NCI-H526 treated with DMSO at 0.1 percent for 48 hours (cell line): Measurements from ENCODE around the gene DENND1B.
A peak's percentile ranks its signal among the peaks of the same experiment; 100 is the strongest.

ENCODE experiments used
- DNase-seq: peaks from one replicate; lab custom pipeline; 2025; lab: John Stamatoyannopoulos, UW

The DENND1B gene

GRCh38 chr1:197775282-197776262 lies at the start of gene DENND1B:
TSS of gene DENND1B (minus strand) at chr1:197775480. CDS start at chr1:197775155, 325 bp downstream.
- DNase-seq, result peak; percentile 44

- no peak for DNase-seq
Measured at GRCh38 chr1:197814306-197814705, 39.0 kb upstream of the DENND1B start.

GRCh38 chr1:197813741-197814140 lies 38.5 kb upstream of the DENND1B start:
- no peak for DNase-seq

- DNase-seq, result no peak
Measured at GRCh38 chr1:197811769-197812168, 36.5 kb upstream of the DENND1B start.

- DNase-seq, result no peak
Measured at GRCh38 chr1:197810812-197811211, 35.5 kb upstream of the DENND1B start.

- no peak for DNase-seq
Measured at GRCh38 chr1:197808880-197809279, 33.6 kb upstream of the DENND1B start.

GRCh38 chr1:197807739-197808453 lies 32.6 kb upstream of the DENND1B start:
- DNase-seq, result no peak

- DNase-seq, result no peak
Measured at GRCh38 chr1:197807216-197807615, 31.9 kb upstream of the DENND1B start.

GRCh38 chr1:197806718-197807117 lies 31.4 kb upstream of the DENND1B start:
- DNase-seq, result no peak

GRCh38 chr1:197801684-197802083 lies 26.4 kb upstream of the DENND1B start:
- no peak for DNase-seq

- DNase-seq, result no peak
Measured at GRCh38 chr1:197801111-197801482, 25.8 kb upstream of the DENND1B start.

GRCh38 chr1:197800379-197801110 lies 25.3 kb upstream of the DENND1B start:
- no peak for DNase-seq

- no peak for DNase-seq
Measured at GRCh38 chr1:197799271-197799670, 24.0 kb upstream of the DENND1B start.

- no peak for DNase-seq
Measured at GRCh38 chr1:197798492-197798891, 23.2 kb upstream of the DENND1B start.

GRCh38 chr1:197797010-197797409 lies 21.7 kb upstream of the DENND1B start:
- no peak for DNase-seq

GRCh38 chr1:197788741-197789739 lies 13.8 kb upstream of the DENND1B start:
- DNase-seq, result no peak

GRCh38 chr1:197787623-197788536 lies 12.6 kb upstream of the DENND1B start:
- DNase-seq, result no peak

GRCh38 chr1:197787056-197787455 lies 11.8 kb upstream of the DENND1B start:
- no peak for DNase-seq

- no peak for DNase-seq
Measured at GRCh38 chr1:197786280-197786679, 11.0 kb upstream of the DENND1B start.

- DNase-seq, result no peak
Measured at GRCh38 chr1:197783510-197783948, 8.2 kb upstream of the DENND1B start.
